ENCODE data around the gene BMPR1A. TPM values are rescaled to one million over a fixed set of nuclear protein-coding genes. Genes with fewer than 3 reads are reported as not detected.

The BMPR1A gene
- total and polyA plus RNA-seq, 2 experiments from 2014 or later, result 14.2 to 82.5 TPM

DNA sequence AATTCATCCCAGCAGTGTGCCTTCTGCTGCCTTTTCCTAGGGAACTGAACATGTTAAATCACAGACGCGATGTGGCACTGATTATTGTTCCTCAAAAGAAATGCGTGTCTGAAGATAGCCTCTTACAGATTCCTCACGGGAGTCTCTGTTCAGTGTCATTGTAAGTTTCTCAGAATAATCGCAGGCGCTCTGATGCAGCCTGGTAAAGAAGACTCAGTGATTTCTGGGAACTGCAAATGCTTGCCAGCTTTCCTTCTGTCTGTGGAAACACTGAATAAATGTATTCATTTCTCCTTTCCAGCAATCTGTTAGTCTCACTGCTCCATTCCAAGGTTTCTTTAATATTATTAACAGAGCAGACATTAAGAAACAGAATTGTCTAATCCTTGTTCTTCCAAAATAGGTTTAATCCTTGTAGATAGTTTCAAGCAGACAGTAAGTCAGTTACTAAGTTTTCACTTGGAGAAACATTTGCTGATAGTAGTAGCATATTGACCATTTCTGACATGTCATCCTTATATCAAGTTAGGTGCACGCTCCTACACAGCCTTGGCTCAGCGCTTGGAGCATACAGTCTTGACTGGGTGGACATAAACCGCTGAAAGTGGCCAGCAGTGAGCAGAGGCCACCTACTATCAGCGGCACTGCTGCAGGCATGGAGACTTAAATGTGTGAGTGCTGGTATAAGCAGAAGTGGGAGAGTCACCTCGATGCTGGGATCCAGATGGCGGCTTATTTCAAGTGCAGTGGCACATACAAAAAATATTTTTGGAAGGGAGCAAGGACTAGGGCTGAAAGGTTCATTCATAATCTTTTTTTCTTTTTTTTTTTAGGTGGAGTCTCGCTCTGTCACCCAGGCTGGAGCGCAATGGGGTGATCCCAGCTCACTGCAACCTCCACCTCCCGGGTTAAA is 173.3 kb downstream of the BMPR1A start:
- H3K27me3 Mint-ChIP-seq (ENCODE audit: insufficient read depth, low read depth, poor library complexity), result peaks cover 15% of the 10 kb centered on the region
- H3K36me3 ChIP-seq (ENCODE audit: insufficient read depth), result peaks cover 17% of the 10 kb centered on the region
- no peaks in the 10 kb centered on the region for H3K4me1 ChIP-seq (ENCODE audit: insufficient read depth)
- no peak for TF ChIP-seq STAT1 (IDR thresholded peaks at IDR 0.05; ENCODE audit: unreplicated experiment)
- no peak for TF ChIP-seq EZH2phosphoT487 (IDR thresholded peaks at IDR 0.05; ENCODE audit: unreplicated experiment)
- TF ChIP-seq EZH2 (IDR thresholded peaks at IDR 0.05; ENCODE audit: low read depth, unreplicated experiment), result no peak
- TF ChIP-seq ZNF331 (CRISPR knock-in tag; IDR thresholded peaks at IDR 0.05; ENCODE audit: low read depth), result no peak
- no peak for TF ChIP-seq POLR2AphosphoS5 (IDR thresholded peaks at IDR 0.05; ENCODE audit: low read depth)
- TF ChIP-seq, protein P1, sequence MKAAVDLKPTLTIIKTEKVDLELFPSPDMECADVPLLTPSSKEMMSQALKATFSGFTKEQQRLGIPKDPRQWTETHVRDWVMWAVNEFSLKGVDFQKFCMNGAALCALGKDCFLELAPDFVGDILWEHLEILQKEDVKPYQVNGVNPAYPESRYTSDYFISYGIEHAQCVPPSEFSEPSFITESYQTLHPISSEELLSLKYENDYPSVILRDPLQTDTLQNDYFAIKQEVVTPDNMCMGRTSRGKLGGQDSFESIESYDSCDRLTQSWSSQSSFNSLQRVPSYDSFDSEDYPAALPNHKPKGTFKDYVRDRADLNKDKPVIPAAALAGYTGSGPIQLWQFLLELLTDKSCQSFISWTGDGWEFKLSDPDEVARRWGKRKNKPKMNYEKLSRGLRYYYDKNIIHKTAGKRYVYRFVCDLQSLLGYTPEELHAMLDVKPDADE (IDR thresholded peaks at IDR 0.05), result no peak
- TF ChIP-seq CREB1 (CRISPR knock-in tag; IDR thresholded peaks at IDR 0.05; ENCODE audit: low read depth), result no peak
- TF ChIP-seq ZNF114 (CRISPR knock-in tag; IDR thresholded peaks at IDR 0.05), result no peak
- no peak for TF ChIP-seq JUNB (IDR thresholded peaks at IDR 0.05; ENCODE audit: unreplicated experiment)
- peaks cover 5% of the 10 kb centered on the region; the same call in 1 of the 2 replicates for H3F3A ChIP-seq (replicated peaks; ENCODE audit: low read depth)
- H3K27me3 ChIP-seq (ENCODE audit: insufficient read depth), result no peaks in the 10 kb centered on the region
- H3K4me3 ChIP-seq, result no peak overlapping the region
- no peaks in the 10 kb centered on the region for H3K9me3 Mint-ChIP-seq
- H3K27ac ChIP-seq (ENCODE audit: low read depth), result peak overlapping the region; percentile 28; the same call in 1 of the 2 replicates
- peaks cover 27% of the 10 kb centered on the region for H3K36me3 Mint-ChIP-seq (ENCODE audit: low read depth)
- H3K9me2 ChIP-seq (ENCODE audit: insufficient read depth), result no peaks in the 10 kb centered on the region
- DNase-seq (ENCODE audit: low spot score) (no peak), ATAC-seq (no peak)
- H3K4me1 Mint-ChIP-seq, result no peaks in the 10 kb centered on the region
- H4K20me1 ChIP-seq (replicated peaks; ENCODE audit: insufficient read depth), result peaks cover 12% of the 10 kb centered on the region; the same call in 1 of the 2 replicates
- no peak overlapping the region for H3K27ac Mint-ChIP-seq
- no peak overlapping the region for H3K4me3 Mint-ChIP-seq
- H3K4me2 ChIP-seq, result no peak overlapping the region
- no peak overlapping the region for H2AFZ ChIP-seq
- H3K79me2 ChIP-seq (replicated peaks; ENCODE audit: insufficient read depth), result no peaks in the 10 kb centered on the region

DNA sequence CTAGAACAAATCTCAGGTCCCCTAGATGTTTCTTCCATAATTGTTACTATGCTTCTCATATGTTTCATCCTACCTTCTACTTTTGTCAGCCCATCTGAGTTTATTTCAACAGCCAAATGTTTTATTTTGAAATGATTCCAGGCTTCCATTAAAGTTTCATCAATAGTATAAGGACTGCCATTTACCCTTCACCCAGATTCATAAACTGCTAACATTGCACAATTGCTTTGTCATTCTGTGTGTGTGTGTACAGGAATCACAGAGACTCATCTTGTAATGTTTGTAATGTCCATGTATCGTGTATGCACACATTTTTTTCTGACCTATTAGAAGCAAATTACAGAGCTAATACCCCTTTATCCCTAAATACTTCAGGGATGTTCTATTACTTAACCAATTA is 175.5 kb downstream of the BMPR1A start:
- ATAC-seq, result no peak
- no peak overlapping the region for H3K4me2 ChIP-seq
- no peak overlapping the region for H3K4me3 ChIP-seq
- Mint-ChIP-seq H3K27me3 (ENCODE audit: insufficient read depth, low read depth, poor library complexity) (peaks cover 21% of the 10 kb centered on the region), H3K36me3 (ENCODE audit: low read depth) (peaks cover 19% of the 10 kb centered on the region), H3K9me3 (no peaks in the 10 kb centered on the region), H3K4me3 (no peak overlapping the region), H3K27ac (0 out of 2 replicates have a peak overlapping the region, but pooled peaks have one; percentile 25), H3K4me1 (peaks cover 3% of the 10 kb centered on the region; the same call in 1 of the 3 replicates)
- no peak overlapping the region for H2AFZ ChIP-seq
- no peaks in the 10 kb centered on the region for H3K27me3 ChIP-seq (ENCODE audit: insufficient read depth)
- H4K20me1 ChIP-seq (replicated peaks; ENCODE audit: insufficient read depth), result peaks cover 12% of the 10 kb centered on the region; the same call in 1 of the 2 replicates
- H3F3A ChIP-seq (replicated peaks; ENCODE audit: low read depth), result peaks cover 5% of the 10 kb centered on the region; the same call in 1 of the 2 replicates
- H3K27ac ChIP-seq (ENCODE audit: low read depth), result no peak overlapping the region; the same call in 1 of the 2 replicates
- H3K79me2 ChIP-seq (replicated peaks; ENCODE audit: insufficient read depth), result no peaks in the 10 kb centered on the region
- peaks cover 17% of the 10 kb centered on the region for H3K36me3 ChIP-seq (ENCODE audit: insufficient read depth)
- H3K9me2 ChIP-seq (ENCODE audit: insufficient read depth), result no peaks in the 10 kb centered on the region
- no peaks in the 10 kb centered on the region for H3K4me1 ChIP-seq (ENCODE audit: insufficient read depth)
- no peak for DNase-seq (ENCODE audit: low spot score)
- TF ChIP-seq CREB1 (CRISPR knock-in tag; IDR thresholded peaks at IDR 0.05; ENCODE audit: low read depth), result no peak
- no peak for TF ChIP-seq POLR2AphosphoS5 (IDR thresholded peaks at IDR 0.05; ENCODE audit: low read depth)
- TF ChIP-seq, protein P2, sequence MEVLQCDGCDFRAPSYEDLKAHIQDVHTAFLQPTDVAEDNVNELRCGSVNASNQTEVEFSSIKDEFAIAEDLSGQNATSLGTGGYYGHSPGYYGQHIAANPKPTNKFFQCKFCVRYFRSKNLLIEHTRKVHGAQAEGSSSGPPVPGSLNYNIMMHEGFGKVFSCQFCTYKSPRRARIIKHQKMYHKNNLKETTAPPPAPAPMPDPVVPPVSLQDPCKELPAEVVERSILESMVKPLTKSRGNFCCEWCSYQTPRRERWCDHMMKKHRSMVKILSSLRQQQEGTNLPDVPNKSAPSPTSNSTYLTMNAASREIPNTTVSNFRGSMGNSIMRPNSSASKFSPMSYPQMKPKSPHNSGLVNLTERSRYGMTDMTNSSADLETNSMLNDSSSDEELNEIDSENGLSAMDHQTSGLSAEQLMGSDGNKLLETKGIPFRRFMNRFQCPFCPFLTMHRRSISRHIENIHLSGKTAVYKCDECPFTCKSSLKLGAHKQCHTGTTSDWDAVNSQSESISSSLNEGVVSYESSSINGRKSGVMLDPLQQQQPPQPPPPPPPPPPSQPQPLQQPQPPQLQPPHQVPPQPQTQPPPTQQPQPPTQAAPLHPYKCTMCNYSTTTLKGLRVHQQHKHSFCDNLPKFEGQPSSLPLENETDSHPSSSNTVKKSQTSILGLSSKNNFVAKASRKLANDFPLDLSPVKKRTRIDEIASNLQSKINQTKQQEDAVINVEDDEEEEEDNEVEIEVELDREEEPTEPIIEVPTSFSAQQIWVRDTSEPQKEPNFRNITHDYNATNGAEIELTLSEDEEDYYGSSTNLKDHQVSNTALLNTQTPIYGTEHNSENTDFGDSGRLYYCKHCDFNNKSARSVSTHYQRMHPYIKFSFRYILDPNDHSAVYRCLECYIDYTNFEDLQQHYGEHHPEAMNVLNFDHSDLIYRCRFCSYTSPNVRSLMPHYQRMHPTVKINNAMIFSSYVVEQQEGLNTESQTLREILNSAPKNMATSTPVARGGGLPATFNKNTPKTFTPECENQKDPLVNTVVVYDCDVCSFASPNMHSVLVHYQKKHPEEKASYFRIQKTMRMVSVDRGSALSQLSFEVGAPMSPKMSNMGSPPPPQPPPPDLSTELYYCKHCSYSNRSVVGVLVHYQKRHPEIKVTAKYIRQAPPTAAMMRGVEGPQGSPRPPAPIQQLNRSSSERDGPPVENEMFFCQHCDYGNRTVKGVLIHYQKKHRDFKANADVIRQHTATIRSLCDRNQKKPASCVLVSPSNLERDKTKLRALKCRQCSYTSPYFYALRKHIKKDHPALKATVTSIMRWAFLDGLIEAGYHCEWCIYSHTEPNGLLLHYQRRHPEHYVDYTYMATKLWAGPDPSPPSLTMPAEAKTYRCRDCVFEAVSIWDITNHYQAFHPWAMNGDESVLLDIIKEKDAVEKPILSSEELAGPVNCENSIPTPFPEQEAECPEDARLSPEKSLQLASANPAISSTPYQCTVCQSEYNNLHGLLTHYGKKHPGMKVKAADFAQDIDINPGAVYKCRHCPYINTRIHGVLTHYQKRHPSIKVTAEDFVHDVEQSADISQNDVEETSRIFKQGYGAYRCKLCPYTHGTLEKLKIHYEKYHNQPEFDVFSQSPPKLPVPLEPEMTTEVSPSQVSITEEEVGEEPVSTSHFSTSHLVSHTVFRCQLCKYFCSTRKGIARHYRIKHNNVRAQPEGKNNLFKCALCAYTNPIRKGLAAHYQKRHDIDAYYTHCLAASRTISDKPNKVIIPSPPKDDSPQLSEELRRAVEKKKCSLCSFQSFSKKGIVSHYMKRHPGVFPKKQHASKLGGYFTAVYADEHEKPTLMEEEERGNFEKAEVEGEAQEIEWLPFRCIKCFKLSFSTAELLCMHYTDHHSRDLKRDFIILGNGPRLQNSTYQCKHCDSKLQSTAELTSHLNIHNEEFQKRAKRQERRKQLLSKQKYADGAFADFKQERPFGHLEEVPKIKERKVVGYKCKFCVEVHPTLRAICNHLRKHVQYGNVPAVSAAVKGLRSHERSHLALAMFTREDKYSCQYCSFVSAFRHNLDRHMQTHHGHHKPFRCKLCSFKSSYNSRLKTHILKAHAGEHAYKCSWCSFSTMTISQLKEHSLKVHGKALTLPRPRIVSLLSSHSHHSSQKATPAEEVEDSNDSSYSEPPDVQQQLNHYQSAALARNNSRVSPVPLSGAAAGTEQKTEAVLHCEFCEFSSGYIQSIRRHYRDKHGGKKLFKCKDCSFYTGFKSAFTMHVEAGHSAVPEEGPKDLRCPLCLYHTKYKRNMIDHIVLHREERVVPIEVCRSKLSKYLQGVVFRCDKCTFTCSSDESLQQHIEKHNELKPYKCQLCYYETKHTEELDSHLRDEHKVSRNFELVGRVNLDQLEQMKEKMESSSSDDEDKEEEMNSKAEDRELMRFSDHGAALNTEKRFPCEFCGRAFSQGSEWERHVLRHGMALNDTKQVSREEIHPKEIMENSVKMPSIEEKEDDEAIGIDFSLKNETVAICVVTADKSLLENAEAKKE (CRISPR knock-in tag; IDR thresholded peaks at IDR 0.05), result no peak
- TF ChIP-seq ZNF331 (CRISPR knock-in tag; IDR thresholded peaks at IDR 0.05; ENCODE audit: low read depth), result no peak
